Sciatic nerve (tissue), 2 donors: Measurements from ENCODE around the gene LMTK3. TPM values are rescaled to one million over a fixed set of nuclear protein-coding genes. Genes with fewer than 3 reads are reported as not detected.

Experiments used
- ATAC-seq: fragments of 200-7000 bp; cut with Tn5 transposase; one replicate; pipeline ENCODE4 v1.9.1; 2020; ENCODE audit warnings: mild to moderate bottlenecking, moderate library complexity
- DNase-seq: peaks from one replicate; pipeline ENCODE4 v3.0.0-alpha.2; 2020; ENCODE audit warnings: low spot score
- intact Hi-C: fragments of 100-400 bp; cut with DNase I; formaldehyde crosslinking; loops from one replicate; pipeline ENCODE4 v1.14.2; 2022
- total RNA-seq: library from RNA; stranded (reverse); fragmentation: NEBNext Ultra II Directional; extraction: Animal tissue kit (Norgen Biotek cat#: 25700); gene quantifications from one replicate; pipeline ENCODE4 v1.2.1, GENCODE V29; 2021
- donor health status: DM: no; HTN: no; CAD: no.
- donor health status: DM: no; HTN: no; CAD: no.

The LMTK3 gene
- total RNA-seq, 1 donor from 2014 or later, result 0.76 TPM

- intact Hi-C loops, result no loop called here
- no peak for ATAC-seq
- no peak for DNase-seq
Observed at GRCh38 chr19:48461651-48461981, 50.0 kb downstream of the LMTK3 start.

GRCh38 chr19:48458016-48458415 is 53.6 kb downstream of the LMTK3 start:
- no peak for ATAC-seq
- no peak for DNase-seq
- intact Hi-C loops, result no loop called here

- intact Hi-C loops, result no loop called here
- no peak for ATAC-seq
- no peak for DNase-seq
Observed at GRCh38 chr19:48456864-48457263, 54.8 kb downstream of the LMTK3 start.

GRCh38 chr19:48455908-48456562 is 55.6 kb downstream of the LMTK3 start:
- intact Hi-C loops, result no loop called here
- ATAC-seq, result no peak
- no peak for DNase-seq

GRCh38 chr19:48455171-48455907 is 56.3 kb downstream of the LMTK3 start, which contains the start of gene KCNJ14:
Gene KCNJ14, plus strand, starts transcription at chr19:48455574. Its CDS starts 6,151 bp downstream, at chr19:48461725.
- intact Hi-C loops, result no loop called here
- no peak for ATAC-seq
- no peak for DNase-seq

- no peak for DNase-seq
- peak; percentile 27 for ATAC-seq
- intact Hi-C loops, result no loop called here
Observed at GRCh38 chr19:48454150-48454730, 57.4 kb downstream of the LMTK3 start.

- peak; percentile 18 for ATAC-seq
- intact Hi-C loops, result no loop called here
- no peak for DNase-seq
Observed at GRCh38 chr19:48452289-48453190, 59.1 kb downstream of the LMTK3 start.

GRCh38 chr19:48451624-48452023 is 60.0 kb downstream of the LMTK3 start:
- no peak for ATAC-seq

GRCh38 chr19:48450863-48451262 is 60.8 kb downstream of the LMTK3 start:
- intact Hi-C loops, result no loop called here
- ATAC-seq, result no peak

More at GRCh38 chr19:48451624-48452023, 60.0 kb downstream of the LMTK3 start:
- DNase-seq, result no peak
- intact Hi-C loops, result no loop called here

GRCh38 chr19:48450441-48450840 is 61.2 kb downstream of the LMTK3 start:
- DNase-seq, result no peak
- no peak for ATAC-seq
- intact Hi-C loops, result no loop called here

More at GRCh38 chr19:48450863-48451262, 60.8 kb downstream of the LMTK3 start:
- no peak for DNase-seq

- ATAC-seq (no peak), DNase-seq (no peak)
- intact Hi-C loops, result no loop called here
Observed at GRCh38 chr19:48448563-48448962, 63.1 kb downstream of the LMTK3 start.

GRCh38 chr19:48446579-48446978 is 65.1 kb downstream of the LMTK3 start:
- DNase-seq, result no peak

GRCh38 chr19:48445606-48446481 is 65.8 kb downstream of the LMTK3 start, which contains the start of gene GRWD1:
Gene GRWD1, plus strand, starts transcription at chr19:48445983. Its CDS starts 23 bp downstream, at chr19:48446006.
- peak; percentile 92 for DNase-seq
- intact Hi-C loops, result no loop called here
- peak; percentile 95 for ATAC-seq

More at GRCh38 chr19:48446579-48446978, 65.1 kb downstream of the LMTK3 start:
- intact Hi-C loops, result no loop called here
- ATAC-seq, result no peak

- no peak for DNase-seq
- ATAC-seq, result peak; percentile 84
- intact Hi-C loops, result no loop called here
Observed at GRCh38 chr19:48445256-48445605, 66.4 kb downstream of the LMTK3 start.

- ATAC-seq, result no peak
Observed at GRCh38 chr19:48444936-48445200, 66.8 kb downstream of the LMTK3 start.

GRCh38 chr19:48444129-48444935 is 67.3 kb downstream of the LMTK3 start:
- no peak for DNase-seq
- peak; percentile 3 for ATAC-seq
- intact Hi-C loops, result no loop called here

More at GRCh38 chr19:48444936-48445200, 66.8 kb downstream of the LMTK3 start:
- no peak for DNase-seq
- intact Hi-C loops, result no loop called here

- no peak for ATAC-seq
- no peak for DNase-seq
- intact Hi-C loops, result no loop called here
Observed at GRCh38 chr19:48443731-48444128, 67.9 kb downstream of the LMTK3 start.

GRCh38 chr19:48443256-48443655 is 68.4 kb downstream of the LMTK3 start:
- DNase-seq (no peak), ATAC-seq (no peak)
- intact Hi-C loops, result no loop called here
